Stomach (tissue), 9 donors: ENCODE data around the gene ASNSD1. TPM values are rescaled to one million over a fixed set of nuclear protein-coding genes. Genes with fewer than 3 reads are reported as not detected.
"Not testable (repeated sequence)": the region's sequence is repeated elsewhere in the genome, so short reads cannot be mapped to it uniquely, and the experiment has no call there.

Experiments used
- DNase-seq, 2 donors: peaks; one replicate each; pipeline versions ENCODE4 v3.0.0 to v3.0.0-alpha.2; 2013 to 2019
- H3K27ac ChIP-seq, 5 donors: fragments of 200-600 bp in 4 of 5; sonication (generic) in 4 of 5; one replicate each; pipeline ENCODE4 v1.5.1; 2013 to 2019; ENCODE audit warnings: mild to moderate bottlenecking in 1 of 5, moderate library complexity in 1 of 5
- H3K27me3 ChIP-seq, 3 donors: fragments of 200-600 bp; sonication (generic); one replicate each; pipeline ENCODE4 v1.5.1; 2017 to 2019; ENCODE audit warnings: mixed run types in 1 of 3
- H3K36me3 ChIP-seq, 4 donors: fragments of 200-600 bp; sonication (generic); 1 replicate in 3 of 4; 2 replicates in 1 of 4; pipeline ENCODE4 v1.5.1; 2016 to 2019
- H3K4me1 ChIP-seq, 4 donors: fragments of 200-600 bp; sonication (generic); one replicate each; pipeline ENCODE4 v1.5.1; 2016 to 2019
- H3K4me3 ChIP-seq, 4 donors: fragments of 200-600 bp; sonication (generic) in 3 of 4; one replicate each; pipeline ENCODE4 v1.5.1; 2016 to 2019; ENCODE audit warnings: mild to moderate bottlenecking in 1 of 4
- H3K9me3 ChIP-seq, 4 donors: fragments of 200-600 bp; sonication (generic); one replicate each; pipeline ENCODE4 v1.5.1; 2016 to 2019
- EP300 ChIP-seq: sonication (generic); formaldehyde crosslinking; IDR thresholded peaks from one replicate; pipeline ENCODE4 v1.6.1; 2017; ENCODE audit warnings: antibody characterized with exemption
- POLR2A ChIP-seq, 4 donors: fragments of 450-650 bp; IDR thresholded peaks; one replicate each; pipeline ENCODE4 v1.6.1; 2016; ENCODE audit warnings: antibody characterized with exemption in 4 of 4, control low read depth in 2 of 4, mild to moderate bottlenecking in 1 of 4, moderate library complexity in 1 of 4
- POLR2AphosphoS5 ChIP-seq, 3 donors: sonication (generic); formaldehyde crosslinking; IDR thresholded peaks; one replicate each; pipeline ENCODE4 v1.6.1; 2016; ENCODE audit warnings: antibody characterized with exemption in 3 of 3
- WGBS, 5 donors: extraction: QIAGEN DNeasy Blood & Tissue Kit in 3 of 5; methylation state at CpG; one replicate each; pipeline versions ENCODE4 v1.1.5 to v1.1.7; 2013 to 2018; 5-methylcytosine and 5-hydroxymethylcytosine counted together
- intact Hi-C: fragments of 100-400 bp; cut with DNase I; formaldehyde crosslinking; loops from one replicate; pipeline ENCODE4 v1.15.1; 2023; ENCODE audit warnings: low total_unique reads
- polyA plus RNA-seq, 3 donors: library from polyadenylated mRNA; stranded (reverse); fragments of 200-250 nt; gene quantifications; one replicate each; pipeline ENCODE4 v1.2.3, GENCODE V29; 2013
- total RNA-seq, 5 donors: library from RNA; depleted of rRNA; stranded (reverse); fragments of >200 nt; gene quantifications; one replicate each; pipeline versions ENCODE4 v1.1.0 to v1.2.3, GENCODE V29; 2014 to 2016
- TF ChIP-seq, protein P1 (sequence below), 7 experiments: fragments of 450-650 bp in 4 of 7; fragments of 200-600 bp in 3 of 7; sonication (generic) in 3 of 7; IDR thresholded peaks; one replicate each; pipeline ENCODE4 v1.5.1; 2016 to 2019; ENCODE audit warnings: antibody characterized with exemption in 7 of 7, control low read depth in 2 of 7, mild to moderate bottlenecking in 1 of 7
- donor health status: healthy with polysubstance abuse.
- donor health status: Bipolar disorder and iron deficiency.
- donor health status: healthy.

Gene ASNSD1
- total and polyA plus RNA-seq, 8 donors = 12.3 to 143 (median 35.2) TPM

DNA sequence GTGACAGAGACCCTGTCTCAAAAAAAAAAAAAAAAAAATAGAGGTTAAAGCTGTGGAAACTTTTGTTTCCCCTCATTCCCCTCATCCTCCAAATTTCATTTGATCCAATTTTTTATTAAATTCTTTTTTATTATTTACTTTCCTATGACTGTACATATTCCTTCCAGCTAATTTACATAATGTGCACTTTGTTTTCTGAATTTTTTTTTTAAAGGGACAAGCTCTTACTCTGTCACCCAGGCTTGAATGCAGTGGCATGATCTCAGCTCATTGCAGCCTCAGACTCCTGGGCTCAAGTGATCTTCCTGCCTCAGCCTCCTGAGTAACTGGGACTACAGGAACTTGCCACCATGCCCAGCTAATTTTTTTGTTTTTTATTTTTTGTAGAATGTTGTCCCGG, 23.6 kb downstream of the ASNSD1 start:
- Histone ChIP-seq H3K4me1 (peaks cover 0 to 18% (median 11%) of the 10 kb centered on the region in 4 donors), H3K27ac (no peak overlapping the region), H3K9me3 (no peaks in the 10 kb centered on the region), H3K4me3 (no peak overlapping the region), H3K36me3 (no peaks in the 10 kb centered on the region), H3K27me3 (no peaks in the 10 kb centered on the region)
- WGBS, 5 donors = 68 to 88% (median 81%) methylated on average over 1 of the region's 1 CpG
- intact Hi-C loops = no loop called here
- TF ChIP-seq POLR2AphosphoS5 (IDR thresholded peaks at IDR 0.05) (no peak), POLR2A (IDR thresholded peaks at IDR 0.05) (no peak), EP300 (no peak)
- TF ChIP-seq, protein P1, sequence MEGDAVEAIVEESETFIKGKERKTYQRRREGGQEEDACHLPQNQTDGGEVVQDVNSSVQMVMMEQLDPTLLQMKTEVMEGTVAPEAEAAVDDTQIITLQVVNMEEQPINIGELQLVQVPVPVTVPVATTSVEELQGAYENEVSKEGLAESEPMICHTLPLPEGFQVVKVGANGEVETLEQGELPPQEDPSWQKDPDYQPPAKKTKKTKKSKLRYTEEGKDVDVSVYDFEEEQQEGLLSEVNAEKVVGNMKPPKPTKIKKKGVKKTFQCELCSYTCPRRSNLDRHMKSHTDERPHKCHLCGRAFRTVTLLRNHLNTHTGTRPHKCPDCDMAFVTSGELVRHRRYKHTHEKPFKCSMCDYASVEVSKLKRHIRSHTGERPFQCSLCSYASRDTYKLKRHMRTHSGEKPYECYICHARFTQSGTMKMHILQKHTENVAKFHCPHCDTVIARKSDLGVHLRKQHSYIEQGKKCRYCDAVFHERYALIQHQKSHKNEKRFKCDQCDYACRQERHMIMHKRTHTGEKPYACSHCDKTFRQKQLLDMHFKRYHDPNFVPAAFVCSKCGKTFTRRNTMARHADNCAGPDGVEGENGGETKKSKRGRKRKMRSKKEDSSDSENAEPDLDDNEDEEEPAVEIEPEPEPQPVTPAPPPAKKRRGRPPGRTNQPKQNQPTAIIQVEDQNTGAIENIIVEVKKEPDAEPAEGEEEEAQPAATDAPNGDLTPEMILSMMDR (IDR thresholded peaks at IDR 0.05) = no peak
- no peak for DNase-seq

DNA sequence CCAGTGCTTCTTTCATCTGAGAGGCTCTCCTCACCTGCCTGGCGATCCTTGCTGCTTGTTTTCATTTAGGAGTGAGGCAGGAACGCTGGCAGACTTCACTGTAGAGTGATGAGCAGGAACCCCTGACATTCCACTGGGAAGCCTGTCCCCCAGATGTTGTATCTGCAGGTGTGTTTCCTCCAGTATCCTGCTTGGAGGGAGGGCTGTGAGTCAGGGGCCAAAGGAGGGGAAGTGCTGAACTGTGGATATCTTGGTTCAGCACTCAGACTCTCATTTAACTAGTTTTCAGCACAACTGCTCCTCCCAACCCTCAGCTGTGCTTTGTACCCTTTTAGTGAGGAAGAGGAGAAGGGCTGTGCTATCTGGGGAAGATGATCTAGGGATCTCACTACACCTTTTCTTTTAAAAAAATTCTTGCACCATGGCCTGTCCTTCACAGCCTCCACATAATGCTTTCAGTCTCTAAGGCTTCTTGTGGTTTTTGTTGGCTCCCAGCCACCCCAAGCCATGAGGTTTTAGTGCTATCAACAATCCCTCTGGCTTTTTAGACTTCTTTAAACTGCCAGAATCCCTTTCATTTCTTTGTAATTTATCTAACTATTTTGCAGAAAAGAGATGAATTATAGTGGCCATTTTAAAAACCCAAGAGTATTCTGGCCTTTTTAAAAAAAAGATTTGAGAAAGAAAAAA, 24.4 kb downstream of the ASNSD1 start:
- H3K27me3 ChIP-seq = no peaks in the 10 kb centered on the region
- WGBS, 5 donors = 65 to 83% (median 76%) methylated on average over 2 of the region's 2 CpGs
- TF ChIP-seq, protein P1 (IDR thresholded peaks at IDR 0.05) = no peak
- TF ChIP-seq EP300 = no peak
- TF ChIP-seq POLR2AphosphoS5 (IDR thresholded peaks at IDR 0.05) = no peak
- TF ChIP-seq POLR2A (IDR thresholded peaks at IDR 0.05) = no peak
- H3K36me3 ChIP-seq = peaks cover 0 to 3% (median 0%) of the 10 kb centered on the region in 4 donors
- H3K4me3 ChIP-seq = no peak overlapping the region
- intact Hi-C loops = no loop called here
- peaks cover 0 to 13% (median 11%) of the 10 kb centered on the region in 4 donors for H3K4me1 ChIP-seq
- H3K9me3 ChIP-seq = no peaks in the 10 kb centered on the region
- peak; percentile 40 to 54 for DNase-seq
- no peak overlapping the region for H3K27ac ChIP-seq

DNA sequence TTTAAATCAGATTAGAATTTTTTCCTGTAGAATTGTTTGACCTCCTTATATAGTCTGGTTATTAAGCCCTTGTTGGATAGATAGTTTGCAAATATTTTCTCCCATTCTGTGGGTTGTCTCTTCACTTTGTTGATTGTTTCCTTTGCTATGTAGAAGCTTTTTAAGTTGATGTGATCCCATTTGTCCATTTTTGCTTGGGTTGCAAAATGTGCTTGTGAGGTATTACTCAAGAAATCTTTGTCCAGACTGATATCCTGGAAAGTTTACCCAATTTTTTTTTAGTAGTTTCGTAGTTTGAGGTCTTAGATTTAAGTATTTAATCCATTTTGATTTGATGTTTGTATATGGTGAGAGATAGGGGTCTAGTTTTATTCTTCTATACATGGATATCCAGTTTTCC, 26.5 kb downstream of the ASNSD1 start:
- H3K4me3 ChIP-seq, DNase-seq, H3K9me3 ChIP-seq, intact Hi-C loops, H3K27ac ChIP-seq, H3K27me3 ChIP-seq, H3K36me3 ChIP-seq: not testable (repeated sequence)
- WGBS, 5 donors = 71 to 88% (median 83%) methylated on average over 1 of the region's 1 CpG
- H3K4me1 ChIP-seq = peaks cover 0 to 13% (median 11%) of the 10 kb centered on the region in 4 donors

DNA sequence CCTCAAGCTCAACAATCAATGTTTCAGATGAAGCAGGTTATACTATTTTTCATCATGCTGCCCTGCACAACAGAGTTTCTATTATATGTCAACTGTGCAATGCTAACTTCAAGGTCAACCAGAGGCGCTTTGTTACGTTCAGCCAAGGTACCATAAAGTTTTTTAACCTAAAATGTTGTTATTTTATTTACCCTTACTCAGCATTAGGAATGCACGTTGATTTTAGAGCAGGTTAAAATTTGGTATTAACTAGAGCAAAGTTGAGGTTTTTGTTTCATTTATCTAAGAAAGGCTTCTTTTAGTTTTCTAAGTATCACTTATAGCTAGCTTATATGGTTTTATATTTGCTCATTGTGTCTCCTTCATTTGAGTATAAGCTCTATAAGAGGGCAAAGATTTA, 35.0 kb downstream of the ASNSD1 start:
- intact Hi-C loops = no loop called here
- no peak overlapping the region for H3K4me3 ChIP-seq
- no peaks in the 10 kb centered on the region for H3K27me3 ChIP-seq
- no peak for DNase-seq
- no peaks in the 10 kb centered on the region for H3K9me3 ChIP-seq
- H3K27ac ChIP-seq = no peak overlapping the region
- peaks cover 0 to 9% (median 6%) of the 10 kb centered on the region in 4 donors for H3K36me3 ChIP-seq
- TF ChIP-seq POLR2A (IDR thresholded peaks at IDR 0.05) (no peak), EP300 (no peak), POLR2AphosphoS5 (IDR thresholded peaks at IDR 0.05) (no peak)
- TF ChIP-seq, protein P1 (IDR thresholded peaks at IDR 0.05) = no peak
- peaks cover 0 to 7% (median 0%) of the 10 kb centered on the region in 4 donors for H3K4me1 ChIP-seq
- WGBS, 5 donors = 73 to 83% (median 78%) methylated on average over 3 of the region's 3 CpGs
